ENCODE data around the gene LZTR1.

The LZTR1 gene

DNA sequence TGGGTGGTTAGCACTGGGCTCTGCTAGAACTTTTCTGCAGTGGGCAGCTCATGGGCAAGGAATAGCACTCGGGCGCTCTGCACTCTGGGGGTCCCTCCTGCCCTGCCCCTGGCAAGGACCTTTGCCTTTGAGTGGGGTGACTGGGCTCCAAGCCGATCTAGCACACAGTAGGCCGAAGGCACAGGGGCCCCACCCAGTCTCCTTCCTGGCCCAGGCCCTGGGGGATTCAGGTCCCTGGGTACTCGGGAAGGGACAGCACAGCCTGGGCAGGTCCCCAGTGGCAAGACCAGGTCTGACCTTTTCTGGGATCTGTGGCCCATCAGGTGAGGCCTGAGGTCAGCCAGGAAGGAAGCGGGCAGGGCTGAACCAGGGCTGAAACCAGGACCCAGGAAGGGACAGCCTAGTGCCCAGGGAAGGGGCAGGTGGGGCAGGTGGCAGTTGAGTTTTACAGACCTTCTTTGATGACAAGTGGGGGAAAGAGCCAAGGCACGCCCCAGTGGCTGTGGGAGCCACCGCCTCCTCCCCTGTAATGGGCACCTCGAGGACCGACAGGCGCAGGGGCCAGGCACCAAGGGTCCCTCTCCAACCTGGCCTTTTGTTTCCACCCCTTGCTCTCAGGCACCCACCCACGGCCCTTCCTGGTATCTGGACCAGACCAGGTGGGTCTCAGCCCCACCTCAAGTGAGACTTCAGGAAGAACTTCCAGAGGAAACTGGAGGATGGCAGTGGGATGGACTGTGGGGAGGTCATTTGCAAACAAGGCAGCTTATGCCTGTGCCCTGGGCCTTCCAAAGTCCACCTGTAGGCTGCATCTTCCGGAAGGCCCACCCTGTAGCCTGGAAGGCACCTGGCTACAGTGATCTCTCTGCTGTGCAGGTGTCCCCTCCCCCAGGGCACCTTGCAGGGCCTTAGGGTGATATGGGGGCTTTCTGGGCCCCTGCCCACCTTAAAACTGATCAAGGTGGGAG, 15.9 kb upstream of the LZTR1 start:
- no peak for DNase-seq (ENCODE audit: low spot score)

DNA sequence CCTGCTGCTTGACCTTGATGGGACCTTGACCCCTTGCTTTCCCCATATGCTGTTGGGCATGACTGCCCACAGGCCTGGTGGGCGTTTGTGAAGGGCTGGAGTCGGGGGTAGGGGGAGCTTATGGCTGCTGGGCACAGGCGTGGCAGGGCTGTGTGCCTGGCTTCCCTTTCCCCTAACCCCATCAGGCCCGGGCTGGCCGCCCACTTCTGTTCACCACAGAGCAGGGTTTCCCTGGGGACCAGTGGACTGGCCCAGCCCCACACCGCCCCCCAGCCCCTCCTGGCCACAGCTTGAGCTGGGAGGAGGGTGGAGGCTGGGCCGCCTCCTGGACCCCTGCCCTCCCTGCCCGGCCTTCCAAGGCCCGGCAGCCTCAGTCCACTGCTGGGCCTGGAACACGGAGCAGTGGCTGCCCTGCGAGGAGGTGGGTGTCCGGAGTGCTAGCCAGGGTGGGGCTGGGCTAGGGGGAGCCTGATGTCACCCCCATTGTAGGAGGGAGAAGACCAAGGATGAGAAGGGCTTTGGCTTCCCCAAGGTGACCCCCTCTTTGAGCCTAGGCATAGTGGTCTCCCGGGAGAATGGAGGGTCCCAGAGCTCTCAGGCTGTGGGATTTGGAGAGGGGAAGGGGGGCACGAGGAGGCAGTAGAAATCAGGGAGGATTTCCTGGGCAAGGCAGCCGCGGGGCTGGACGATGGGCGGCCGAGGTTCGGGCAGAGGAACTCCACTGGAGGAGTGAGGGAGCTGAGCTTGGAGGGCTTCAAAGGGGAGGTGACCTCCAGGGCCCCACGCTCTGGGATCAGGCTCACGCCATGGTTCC, 15.0 kb upstream of the LZTR1 start, which contains the start of gene AIFM3:
Gene AIFM3 (plus strand): TSS at position 373 of the 814 bp plus-strand sequence. CDS start 690 bp downstream, outside the sequence.
- DNase-seq (ENCODE audit: low spot score): no peak

DNA sequence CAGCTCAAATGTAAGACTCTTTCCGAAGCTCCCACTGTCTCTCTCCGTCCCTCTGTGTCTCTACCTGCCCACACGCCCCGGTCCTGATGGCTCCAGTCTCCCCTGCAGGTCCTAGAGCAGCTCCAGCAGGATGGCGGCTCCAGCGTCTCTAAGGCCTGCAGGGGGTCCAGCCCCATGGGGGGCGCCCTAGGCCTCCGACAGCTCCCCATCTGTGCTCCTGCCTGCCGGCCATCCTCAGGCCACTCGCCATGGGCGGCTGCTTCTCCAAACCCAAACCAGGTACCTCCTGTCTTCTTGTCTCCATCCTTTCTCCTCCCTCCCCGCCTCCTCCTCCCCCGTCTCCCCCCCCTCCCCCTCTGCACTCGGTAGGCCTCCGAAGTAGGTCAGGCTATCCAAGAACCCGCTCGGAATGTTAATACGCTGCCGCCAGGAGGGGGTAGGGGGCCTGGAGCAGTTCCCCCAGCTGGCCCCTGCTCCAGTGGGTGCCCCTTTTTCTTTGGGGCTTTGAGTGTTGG, 14.3 kb upstream of the LZTR1 start:
- no peak for DNase-seq (ENCODE audit: low spot score)

DNA sequence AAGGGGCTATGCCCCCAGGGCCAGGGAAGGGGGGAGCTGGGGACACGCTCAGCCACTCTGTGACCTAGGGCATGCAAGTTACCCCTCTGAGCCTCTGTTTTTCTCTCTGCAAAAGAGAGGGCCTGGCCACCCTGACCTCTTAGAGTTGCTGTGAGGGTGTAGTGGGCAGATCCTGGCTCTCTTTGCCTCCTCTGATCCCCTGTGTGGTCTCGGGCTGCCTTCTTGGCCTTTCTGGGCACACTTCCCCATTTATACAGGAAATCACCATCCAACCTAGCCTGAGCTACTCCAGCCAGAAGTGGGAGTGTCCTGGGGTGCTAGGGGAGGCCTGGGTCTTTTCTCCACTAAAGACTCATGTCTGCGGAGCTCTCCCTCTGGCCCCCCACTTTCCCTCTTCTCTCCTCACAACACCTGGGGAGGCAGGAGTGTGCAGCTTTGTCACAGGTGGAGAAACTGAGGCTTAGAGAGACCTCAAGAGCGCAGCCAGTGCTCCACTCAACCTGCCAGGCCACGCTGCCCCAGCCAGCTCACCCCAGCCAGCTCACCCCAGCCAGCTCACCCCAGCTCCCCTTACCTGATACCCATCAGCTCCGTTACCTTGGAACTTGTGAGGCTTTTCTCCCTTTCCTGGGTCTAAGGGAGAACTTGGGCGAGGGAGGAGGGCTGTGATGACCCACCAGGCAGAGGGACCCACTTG, 13.7 kb upstream of the LZTR1 start:
- no peak for DNase-seq (ENCODE audit: low spot score)

DNA sequence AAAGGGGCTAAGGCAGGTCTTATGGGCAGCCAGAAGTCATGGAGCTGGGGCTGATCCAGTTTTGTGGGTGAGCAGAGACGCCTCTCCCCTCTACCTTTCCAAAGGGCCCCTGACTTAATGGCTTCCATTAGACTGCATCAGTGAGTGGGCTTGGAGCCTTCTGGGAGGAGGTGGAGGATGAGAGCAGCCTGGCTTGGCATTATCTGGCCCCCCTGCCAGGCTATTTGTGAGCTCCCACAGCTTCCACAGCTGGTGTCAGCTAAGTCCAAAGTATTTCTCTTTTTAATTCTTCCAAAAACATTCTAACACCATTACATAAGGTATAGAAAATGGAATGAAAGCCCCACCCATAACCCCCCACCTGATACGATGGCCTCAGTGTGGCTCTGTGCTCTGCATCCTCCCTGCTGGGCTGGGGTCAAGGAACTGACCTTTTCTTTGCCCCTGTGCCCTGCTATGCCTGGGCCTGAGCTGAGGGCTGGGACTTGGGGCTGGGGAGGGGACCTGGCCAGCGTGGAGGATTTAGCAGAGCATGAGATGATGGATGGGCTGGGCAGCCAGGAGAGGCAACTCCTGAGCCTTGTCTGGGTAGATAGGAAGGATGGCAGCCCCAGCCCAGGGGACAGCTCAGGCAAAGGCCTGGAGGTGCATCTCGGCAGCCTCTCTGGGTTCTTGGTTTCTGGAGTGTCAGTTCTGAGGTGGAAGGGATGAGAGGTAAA, 11.0 kb upstream of the LZTR1 start:
- no peak for DNase-seq (ENCODE audit: low spot score)

DNA sequence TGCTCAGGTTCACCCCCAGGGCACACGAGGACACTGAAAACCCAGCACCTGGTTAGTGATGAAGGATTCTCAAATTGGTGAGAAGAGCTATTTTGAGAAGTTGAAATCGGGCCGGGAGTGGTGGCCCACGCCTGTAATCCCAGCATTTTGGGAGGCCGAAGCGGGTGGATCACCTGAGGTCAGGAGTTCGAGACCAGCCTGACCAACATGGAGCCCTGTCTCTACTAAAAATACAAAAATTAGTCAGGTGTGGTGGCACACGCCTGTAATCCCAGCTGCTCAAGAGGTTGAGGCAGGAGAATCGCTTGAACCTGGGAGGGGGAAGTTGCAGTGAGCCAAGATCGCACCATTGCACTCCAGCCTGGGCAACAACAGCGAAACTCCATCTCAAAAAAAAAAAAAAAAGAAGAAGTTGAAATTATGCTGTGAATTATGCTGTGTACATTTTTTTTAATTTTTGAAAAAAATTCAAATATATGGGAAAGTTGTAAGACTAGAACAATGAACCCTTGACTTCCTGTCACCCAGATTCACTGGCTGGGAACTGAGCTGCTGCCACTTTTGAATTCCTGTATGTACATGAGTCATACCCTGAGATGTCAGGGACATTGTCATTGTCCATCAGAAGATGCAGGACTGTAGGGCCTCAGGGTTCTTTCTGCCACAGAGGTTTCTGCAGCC, 9.9 kb upstream of the LZTR1 start:
- DNase-seq (ENCODE audit: low spot score): peak; percentile 76

DNA sequence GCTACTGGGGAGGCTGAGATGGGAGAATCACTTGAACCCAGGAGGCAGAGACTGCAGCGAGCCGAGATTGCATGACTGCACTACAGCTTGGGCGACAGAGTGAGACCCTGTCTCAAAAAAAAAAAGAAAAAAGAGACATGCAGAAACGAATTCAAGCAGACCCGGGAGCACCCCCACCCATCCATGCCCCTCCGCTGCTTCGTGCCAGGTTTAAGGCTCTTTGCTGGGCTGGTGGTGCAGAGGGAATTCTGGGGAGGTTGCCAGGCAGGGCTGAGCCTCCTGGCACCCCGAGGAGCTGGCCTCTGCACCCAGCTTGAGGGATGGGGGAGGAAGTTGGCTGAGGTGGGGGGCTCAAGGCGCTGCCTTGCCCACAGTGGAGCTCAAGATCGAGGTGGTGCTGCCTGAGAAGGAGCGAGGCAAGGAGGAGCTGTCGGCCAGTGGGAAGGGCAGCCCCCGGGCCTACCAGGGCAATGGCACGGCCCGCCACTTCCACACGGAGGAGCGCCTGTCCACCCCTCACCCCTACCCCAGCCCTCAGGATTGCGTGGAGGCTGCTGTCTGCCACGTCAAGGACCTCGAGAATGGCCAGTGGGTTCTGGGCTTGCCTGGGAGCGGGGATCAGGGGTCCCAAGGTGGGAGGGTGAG, 9.0 kb upstream of the LZTR1 start:
- no peak for DNase-seq (ENCODE audit: low spot score)

DNA sequence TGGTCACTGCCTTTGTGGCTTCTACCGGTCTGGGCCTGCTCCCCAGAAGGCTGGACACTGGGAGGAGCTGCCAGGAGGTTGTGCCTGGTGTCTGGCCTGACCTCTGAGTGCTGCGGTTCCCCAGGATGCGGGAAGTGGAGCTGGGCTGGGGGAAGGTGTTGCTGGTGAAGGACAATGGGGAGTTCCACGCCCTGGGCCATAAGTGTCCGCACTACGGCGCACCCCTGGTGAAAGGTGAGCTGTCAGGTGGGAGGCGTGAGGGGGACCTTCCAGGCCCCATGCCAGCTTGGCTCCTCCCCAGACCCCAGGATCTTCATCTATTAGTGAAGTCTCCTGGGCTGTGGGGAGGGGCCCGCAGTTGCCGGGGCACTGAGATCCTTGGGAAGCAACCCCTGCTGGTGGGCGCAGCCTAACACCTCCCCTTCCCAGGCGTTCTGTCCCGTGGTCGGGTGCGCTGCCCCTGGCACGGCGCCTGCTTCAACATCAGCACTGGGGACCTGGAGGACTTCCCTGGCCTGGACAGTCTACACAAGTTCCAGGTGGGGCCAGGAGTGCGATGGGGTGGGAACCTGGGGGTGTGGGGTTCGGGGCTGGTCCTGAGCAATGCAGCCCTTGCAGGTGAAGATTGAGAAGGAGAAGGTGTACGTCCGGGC, 8.3 kb upstream of the LZTR1 start:
- DNase-seq (ENCODE audit: low spot score): no peak

DNA sequence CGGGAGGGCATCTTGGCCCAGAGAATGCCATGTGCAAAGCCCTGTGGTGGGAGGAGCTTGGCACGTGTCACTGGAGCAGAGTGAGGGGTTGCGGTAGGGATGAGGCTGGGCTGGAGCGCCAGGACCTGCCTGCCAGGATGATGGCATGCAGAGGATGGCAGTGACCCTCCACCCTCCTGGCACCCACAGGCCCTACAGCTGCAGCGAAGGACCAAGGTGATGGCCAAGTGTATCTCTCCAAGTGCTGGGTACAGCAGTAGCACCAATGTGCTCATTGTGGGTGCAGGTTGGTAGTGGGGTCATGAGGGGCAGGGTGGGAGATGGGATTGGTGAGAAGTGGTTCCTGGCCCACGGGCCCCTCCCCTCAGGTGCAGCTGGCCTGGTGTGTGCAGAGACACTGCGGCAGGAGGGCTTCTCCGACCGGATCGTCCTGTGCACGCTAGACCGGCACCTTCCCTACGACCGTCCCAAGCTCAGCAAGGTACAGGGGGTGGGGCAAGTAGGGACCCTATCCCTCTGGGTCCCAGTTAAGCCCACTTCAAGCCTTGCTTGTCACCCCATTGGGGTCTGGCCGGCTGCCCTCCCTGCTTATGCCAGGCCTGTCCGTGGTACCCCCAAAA, 7.7 kb upstream of the LZTR1 start:
- no peak for DNase-seq (ENCODE audit: low spot score)

DNA sequence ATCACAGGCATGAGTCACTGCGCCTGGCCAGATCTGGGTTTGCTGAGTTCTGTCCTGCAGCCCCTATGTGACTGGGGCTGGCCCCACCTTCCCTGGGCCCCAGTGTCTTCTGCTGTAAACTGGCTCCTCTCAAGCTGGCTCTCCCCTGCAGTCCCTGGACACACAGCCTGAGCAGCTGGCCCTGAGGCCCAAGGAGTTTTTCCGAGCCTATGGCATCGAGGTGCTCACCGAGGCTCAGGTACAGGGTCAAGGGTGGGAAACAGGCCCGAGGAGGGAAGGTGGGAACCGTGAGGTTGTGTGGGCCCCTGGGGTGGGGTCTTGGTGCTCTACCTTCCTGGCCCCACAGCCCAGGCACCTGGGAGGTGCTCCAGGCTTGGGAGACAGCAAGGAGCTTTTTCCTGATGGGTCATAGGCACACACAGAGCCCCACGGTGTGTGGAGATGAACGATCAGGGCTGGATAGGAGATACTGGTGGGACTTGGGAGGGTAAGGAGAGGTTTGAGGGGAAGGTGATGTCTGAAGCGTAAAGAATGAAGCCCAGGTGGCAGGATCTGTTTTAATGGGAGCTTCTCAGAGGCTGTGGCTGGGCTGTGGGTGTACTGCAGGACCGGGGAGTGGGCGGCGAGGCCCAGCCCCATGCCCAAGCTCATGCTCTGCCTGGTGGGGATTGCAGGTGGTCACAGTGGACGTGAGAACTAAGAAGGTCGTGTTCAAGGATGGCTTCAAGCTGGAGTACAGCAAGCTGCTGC, 6.4 kb upstream of the LZTR1 start:
- no peak for DNase-seq (ENCODE audit: low spot score)

DNA sequence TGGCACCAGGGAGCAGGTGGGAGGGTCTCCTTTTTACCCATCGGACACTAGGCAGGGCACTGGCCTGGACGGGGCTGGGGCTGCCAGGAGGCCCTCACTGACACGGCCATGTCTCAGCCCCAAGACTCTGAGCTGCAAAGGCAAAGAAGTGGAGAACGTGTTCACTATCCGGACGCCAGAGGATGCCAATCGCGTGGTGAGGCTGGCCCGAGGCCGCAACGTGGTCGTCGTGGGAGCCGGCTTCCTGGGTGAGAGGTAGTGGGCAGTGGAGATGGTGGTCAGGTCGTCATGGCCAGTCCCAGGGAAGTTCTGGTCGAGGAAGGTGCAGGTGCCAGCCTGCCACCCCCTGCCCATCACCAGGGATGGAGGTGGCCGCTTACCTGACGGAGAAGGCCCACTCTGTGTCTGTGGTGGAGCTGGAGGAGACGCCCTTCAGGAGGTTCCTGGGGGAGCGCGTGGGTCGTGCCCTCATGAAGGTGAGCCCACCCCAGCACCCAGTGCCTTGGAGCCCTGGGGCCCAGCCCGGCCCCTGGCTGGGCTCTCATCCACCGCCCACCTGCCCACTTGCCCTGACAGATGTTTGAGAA, 5.7 kb upstream of the LZTR1 start:
- no peak for DNase-seq (ENCODE audit: low spot score)

DNA sequence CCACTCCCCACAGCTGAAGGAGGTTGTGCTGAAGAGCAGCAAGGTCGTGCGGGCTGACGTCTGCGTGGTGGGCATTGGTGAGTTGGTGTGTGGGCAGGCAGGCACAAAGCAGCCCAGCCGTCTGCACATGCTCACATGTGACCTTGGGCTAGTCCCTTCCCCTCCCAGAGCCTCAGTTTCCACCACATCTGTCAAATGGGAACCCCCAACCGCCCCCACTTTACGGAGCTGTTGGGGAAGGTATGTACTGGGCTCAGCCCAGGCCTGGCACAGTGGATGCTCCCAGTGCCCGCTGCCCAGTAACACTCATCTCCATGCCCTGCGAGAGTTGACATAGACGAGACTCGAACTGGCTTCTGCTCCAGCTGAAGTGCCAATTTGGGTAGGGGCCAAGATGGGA, 5.1 kb upstream of the LZTR1 start:
- DNase-seq (ENCODE audit: low spot score): no peak

DNA sequence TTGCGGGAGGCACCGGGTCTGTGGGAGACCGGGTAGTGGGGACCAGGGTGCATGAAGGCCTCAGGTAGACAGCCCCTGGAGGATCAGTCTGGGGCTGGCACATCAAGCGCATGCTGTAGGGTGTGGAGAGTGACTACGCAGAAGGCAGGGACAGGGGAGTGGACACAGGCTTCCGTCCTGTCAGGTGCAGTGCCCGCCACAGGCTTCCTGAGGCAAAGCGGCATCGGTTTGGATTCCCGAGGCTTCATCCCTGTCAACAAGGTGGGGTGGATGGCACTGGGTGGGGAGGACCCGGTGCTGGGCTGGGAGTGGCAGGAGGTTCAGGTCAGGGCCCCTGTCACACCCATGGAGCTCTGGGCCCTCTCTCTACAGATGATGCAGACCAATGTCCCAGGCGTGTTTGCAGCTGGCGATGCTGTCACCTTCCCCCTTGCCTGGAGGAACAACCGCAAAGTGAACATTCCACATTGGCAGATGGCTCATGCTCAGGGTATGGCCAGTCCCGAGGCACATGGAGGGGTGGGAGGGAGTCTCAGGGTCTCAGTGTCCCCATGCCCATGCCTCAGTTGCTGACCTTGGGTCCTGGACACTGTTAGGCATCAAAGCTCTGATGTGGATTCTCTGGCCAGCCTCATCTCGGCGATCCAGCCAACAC, 4.5 kb upstream of the LZTR1 start:
- DNase-seq (ENCODE audit: low spot score): no peak

DNA sequence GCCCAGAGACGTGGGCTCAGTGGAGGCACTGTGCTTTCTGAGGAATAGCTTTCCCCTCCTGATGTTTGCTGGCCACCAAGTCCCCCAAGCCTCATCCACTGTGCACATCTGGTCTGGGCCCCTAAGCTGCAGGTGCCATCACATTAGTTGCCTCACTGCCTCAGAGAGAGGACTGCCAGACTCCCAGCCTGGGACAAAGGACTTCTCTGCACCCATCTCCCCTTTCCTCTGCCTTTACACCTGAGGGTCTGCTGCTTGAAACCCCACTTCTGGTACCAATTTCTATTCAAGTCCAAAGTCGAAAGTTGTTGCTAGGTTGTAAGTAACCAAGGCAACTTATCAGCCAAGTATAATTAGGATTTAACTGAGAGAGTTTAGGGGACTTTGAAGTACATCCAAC, 3.7 kb upstream of the LZTR1 start:
- DNase-seq (ENCODE audit: low spot score): no peak

DNA sequence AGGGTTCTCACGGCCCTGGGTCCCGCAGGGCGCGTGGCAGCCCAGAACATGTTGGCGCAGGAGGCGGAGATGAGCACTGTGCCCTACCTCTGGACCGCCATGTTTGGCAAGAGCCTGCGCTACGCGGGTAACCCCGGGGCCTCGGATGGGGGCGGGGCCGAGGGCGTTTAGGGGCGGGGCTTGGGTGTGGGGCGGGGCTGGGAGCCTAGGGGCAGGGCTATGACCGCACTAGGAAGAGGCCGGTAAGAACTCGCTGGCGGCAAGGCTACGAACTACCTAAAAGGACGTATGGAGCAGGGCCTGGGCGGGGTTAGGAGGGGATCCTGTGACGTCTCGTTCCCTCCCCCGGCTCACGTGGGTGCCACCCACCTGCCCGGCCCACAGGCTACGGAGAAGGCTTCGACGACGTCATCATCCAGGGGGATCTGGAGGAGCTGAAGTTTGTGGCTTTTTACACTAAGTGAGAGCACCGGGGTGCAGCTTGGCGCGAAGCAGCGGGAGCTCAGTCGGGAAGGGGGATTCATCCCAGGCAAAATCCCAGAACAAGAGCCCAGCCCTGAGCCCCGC, 2.8 kb upstream of the LZTR1 start:
- no peak for DNase-seq (ENCODE audit: low spot score)

DNA sequence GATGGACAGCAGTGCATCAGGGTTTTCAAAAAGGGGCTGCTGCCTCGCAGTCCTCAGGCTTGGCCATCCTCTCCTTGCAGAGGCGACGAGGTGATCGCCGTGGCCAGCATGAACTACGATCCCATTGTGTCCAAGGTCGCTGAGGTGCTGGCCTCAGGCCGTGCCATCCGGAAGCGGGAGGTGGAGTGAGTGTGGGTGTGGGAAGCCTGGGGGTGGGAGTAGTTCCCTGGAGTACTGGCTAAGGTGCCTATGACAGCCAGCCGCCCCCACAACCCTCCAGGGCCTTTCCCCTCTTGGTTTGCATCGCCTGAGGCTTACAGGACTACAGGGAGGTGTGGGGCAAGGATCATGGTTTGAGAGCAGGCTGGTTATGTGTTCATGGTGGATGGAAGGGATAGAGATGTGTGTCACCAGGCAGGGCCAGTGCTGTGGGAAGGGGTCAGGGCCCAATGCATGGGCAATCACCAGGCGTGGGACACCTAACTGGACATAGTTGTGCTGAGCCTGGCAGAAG, 2.1 kb upstream of the LZTR1 start:
- no peak for DNase-seq (ENCODE audit: low spot score)

DNA sequence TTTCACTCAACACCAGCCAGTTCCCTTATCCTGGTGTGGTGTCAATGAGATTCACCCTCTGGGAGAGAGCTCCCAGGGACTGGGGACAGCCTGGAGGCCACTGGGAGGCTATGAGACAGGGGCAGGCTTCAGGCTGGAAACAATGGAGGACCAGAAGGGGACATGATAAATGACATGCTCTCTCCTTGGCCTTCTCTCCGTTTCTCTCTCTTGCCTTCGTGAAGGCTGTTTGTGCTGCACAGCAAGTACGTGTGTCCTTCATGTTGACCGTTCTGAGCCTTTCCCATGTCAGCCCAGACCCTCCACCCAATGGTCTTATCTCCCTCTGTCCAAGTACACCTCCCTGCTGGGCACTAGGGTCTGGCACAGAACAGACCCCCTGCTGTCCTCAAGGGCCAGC, 1.6 kb upstream of the LZTR1 start:
- no peak for DNase-seq (ENCODE audit: low spot score)

Data from kidney capillary endothelial cell (primary cell).